SK-N-SH (cell line): ENCODE data around the gene ACO1. TPM values are rescaled to one million over a fixed set of nuclear protein-coding genes. Genes with fewer than 3 reads are reported as not detected.

Experiments
- CTCF ChIA-PET: fragments of 300-600, 350-600 bp; formaldehyde crosslinking; extraction: SDS; loops from one replicate; lab custom pipeline; 2021; lab: Yijun Ruan, JAX
- POLR2A ChIA-PET: fragments of 350-600 bp; sonication (Branson Sonifier 250); formaldehyde crosslinking; extraction: SDS; loops from one replicate; lab custom pipeline; 2020; ENCODE audit warnings: antibody characterized with exemption, inconsistent platforms; lab: Yijun Ruan, JAX
- DNase-seq: peaks from one replicate; pipeline ENCODE4 v3.0.0; 2012
- H2AFZ ChIP-seq: fragments of 200-600 bp; sonication (generic); 2 replicates; pipeline ENCODE4 v1.8.1; 2016; ENCODE audit warnings: antibody characterized with exemption, mild to moderate bottlenecking, low read depth
- H3F3A ChIP-seq: fragments of 200-600 bp; sonication (generic); replicated peaks from 2 replicates; pipeline ENCODE3; 2016; ENCODE audit warnings: antibody characterized with exemption, mild to moderate bottlenecking; ENCODE audit not compliant: insufficient read depth
- H3K27ac ChIP-seq, 2 experiments: fragments of 200-500 bp in 1 of 2; fragments of 200-600 bp in 1 of 2; sonication (Bioruptor generic) in 1 of 2; sonication (generic), shearing (Covaris generic) in 1 of 2; 2 replicates each; pipeline versions ENCODE4 v1.5.1 to v1.6.1; 2014 to 2016; ENCODE audit warnings: low read depth in 2 of 2, inconsistent platforms in 1 of 2, low read length in 1 of 2, mild to moderate bottlenecking in 1 of 2, mixed read lengths in 1 of 2
- H3K27me3 ChIP-seq: fragments of 200-600 bp; sonication (generic), shearing (Covaris generic); 2 replicates; pipeline ENCODE4 v1.6.1; 2016; ENCODE audit warnings: mixed run types; ENCODE audit not compliant: insufficient read depth
- H3K36me3 ChIP-seq, 2 experiments: fragments of 200-500 bp in 1 of 2; fragments of 200-600 bp in 1 of 2; sonication (Bioruptor generic) in 1 of 2; sonication (generic) in 1 of 2; replicated peaks in 1 of 2; 2 replicates each; pipeline versions ENCODE3 to v1.5.1; 2014 to 2016; ENCODE audit warnings: low read length in 1 of 2, mild to moderate bottlenecking in 1 of 2; ENCODE audit not compliant: insufficient read depth in 2 of 2, control insufficient read depth in 1 of 2
- H3K4me1 ChIP-seq, 2 experiments: fragments of 200-500 bp in 1 of 2; fragments of 200-600 bp in 1 of 2; sonication (Bioruptor generic) in 1 of 2; sonication (generic), shearing (Covaris generic) in 1 of 2; 2 replicates each; pipeline versions ENCODE4 v1.5.1 to v1.6.1; 2014 to 2016; ENCODE audit warnings: low read depth in 1 of 2, low read length in 1 of 2, mixed run types in 1 of 2; ENCODE audit not compliant: insufficient read depth in 2 of 2, control insufficient read depth in 1 of 2
- H3K4me2 ChIP-seq: fragments of 200-600 bp; sonication (generic), shearing (Covaris generic); 2 replicates; pipeline ENCODE4 v1.6.1; 2017; ENCODE audit warnings: mixed run types
- H3K4me3 ChIP-seq, 2 experiments: fragments of 200-500 bp in 1 of 2; fragments of 200-600 bp in 1 of 2; sonication (Bioruptor generic) in 1 of 2; sonication (generic), shearing (Covaris generic) in 1 of 2; 2 replicates each; pipeline versions ENCODE4 v1.5.1 to v1.8.1; 2014 to 2016; ENCODE audit warnings: low read depth in 2 of 2, inconsistent platforms in 1 of 2, low read length in 1 of 2, mild to moderate bottlenecking in 1 of 2, mixed read lengths in 1 of 2, moderate library complexity in 1 of 2
- H3K79me2 ChIP-seq: fragments of 200-600 bp; sonication (generic); 2 replicates; pipeline ENCODE4 v1.8.1; 2017; ENCODE audit warnings: mild to moderate bottlenecking; ENCODE audit not compliant: insufficient read depth
- H3K9ac ChIP-seq: fragments of 200-600 bp; sonication (generic); 2 replicates; pipeline ENCODE4 v1.6.1; 2017; ENCODE audit warnings: mixed run types
- H3K9me2 ChIP-seq: fragments of 200-600 bp; sonication (generic); 2 replicates; pipeline ENCODE4 v1.6.1; 2017; ENCODE audit warnings: mixed run types
- H3K9me3 ChIP-seq: fragments of 200-600 bp; sonication (generic); 2 replicates; pipeline ENCODE4 v1.6.1; 2017; ENCODE audit warnings: mixed run types, mild to moderate bottlenecking, moderate library complexity
- H4K20me1 ChIP-seq: fragments of 200-600 bp; sonication (generic); 2 replicates; pipeline ENCODE4 v1.6.1; 2017; ENCODE audit warnings: mild to moderate bottlenecking, mixed run types; ENCODE audit not compliant: insufficient read depth
- CHD2 ChIP-seq: fragments of 150-350 bp; IDR thresholded peaks from 2 replicates; pipeline ENCODE4 v1.6.1; 2018; ENCODE audit warnings: low read length; ENCODE audit not compliant: partially characterized antibody
- CTCF ChIP-seq: fragments of 200-600 bp; sonication (generic); IDR thresholded peaks from 2 replicates; pipeline ENCODE4 v1.6.1; 2017; ENCODE audit warnings: antibody characterized with exemption, mild to moderate bottlenecking, moderate library complexity
- EP300 ChIP-seq, 2 experiments: IDR thresholded peaks; 2 replicates each; pipeline versions ENCODE4 v1.4.0 to v1.6.1; 2012; ENCODE audit warnings: borderline replicate concordance in 1 of 2, low read depth in 1 of 2, low read length in 1 of 2
- FOSL2 ChIP-seq: IDR thresholded peaks from 2 replicates; pipeline ENCODE4 v1.4.0; 2012; ENCODE audit warnings: low read depth, mild to moderate bottlenecking, moderate library complexity, borderline replicate concordance
- FOXJ3 ChIP-seq: sonication (generic); formaldehyde crosslinking; IDR thresholded peaks from 2 replicates; pipeline ENCODE4 v1.5.1; 2020; ENCODE audit warnings: mild to moderate bottlenecking, missing genetic modification reagents
- GATA2 ChIP-seq: sonication (generic); formaldehyde crosslinking; IDR thresholded peaks from 2 replicates; pipeline ENCODE4 v1.5.0; 2020; ENCODE audit warnings: mild to moderate bottlenecking, missing genetic modification reagents
- IRF3 ChIP-seq: fragments of 150-350 bp; IDR thresholded peaks from 2 replicates; pipeline ENCODE4 v1.6.1; 2016; ENCODE audit warnings: mild to moderate bottlenecking, low read depth, low read length
- MEF2A ChIP-seq: IDR thresholded peaks from 2 replicates; pipeline ENCODE4 v1.4.0; 2012; ENCODE audit warnings: low read depth, borderline replicate concordance
- MXI1 ChIP-seq: IDR thresholded peaks from 2 replicates; pipeline ENCODE4 v1.6.1; 2012; ENCODE audit warnings: mild to moderate bottlenecking, low read depth, low read length, improper control_type of control experiment
- NRF1 ChIP-seq: IDR thresholded peaks from 2 replicates; pipeline ENCODE4 v1.6.1; 2012; ENCODE audit warnings: low read depth, mild to moderate bottlenecking, low read length
- POLR2AphosphoS5 ChIP-seq: IDR thresholded peaks from 2 replicates; pipeline ENCODE4 v1.6.1; 2012; ENCODE audit warnings: low read depth, low read length
- RAD21 ChIP-seq: IDR thresholded peaks from 2 replicates; pipeline ENCODE4 v1.6.1; 2012; ENCODE audit warnings: mild to moderate bottlenecking, low read length
- RCOR1 ChIP-seq: fragments of 150-350 bp; IDR thresholded peaks from 2 replicates; pipeline ENCODE4 v1.6.1; 2017; ENCODE audit warnings: antibody characterized with exemption, low read length
- SIN3A ChIP-seq: IDR thresholded peaks from 2 replicates; pipeline ENCODE4 v1.6.1; 2012; ENCODE audit warnings: low read depth, mild to moderate bottlenecking, low read length, moderate library complexity, borderline replicate concordance
- TAF1 ChIP-seq: IDR thresholded peaks from 2 replicates; pipeline ENCODE4 v1.6.1; 2012; ENCODE audit warnings: low read depth, mild to moderate bottlenecking, low read length, moderate library complexity, borderline replicate concordance
- TCF12 ChIP-seq: IDR thresholded peaks from 2 replicates; pipeline ENCODE4 v1.4.0; 2012
- YY1 ChIP-seq: IDR thresholded peaks from 2 replicates; pipeline ENCODE4 v1.4.0; 2012; ENCODE audit warnings: low read depth, mild to moderate bottlenecking
- WGBS: methylation state at CpG from one replicate; pipeline ENCODE4 v1.1.6; 2017; ENCODE audit warnings: low lambda C conversion rate; 5-methylcytosine and 5-hydroxymethylcytosine counted together
- polyA plus RNA-seq, 3 experiments: library from polyadenylated mRNA; depleted of rRNA; stranded (reverse); fragments of >200 nt; gene quantifications; 2 replicates each; pipeline ENCODE4 v1.2.3, GENCODE V29; 2012

The ACO1 gene
- polyA plus RNA-seq, 1 of the 3 experiments (the other 2 are of a cell fraction) = 25.4 TPM

GRCh38 chr9:32441678-32442077, 57.2 kb downstream of the ACO1 start:
- no peaks in the 10 kb centered on the region for H3K79me2 ChIP-seq
- H3F3A ChIP-seq = no peaks in the 10 kb centered on the region
- H3K4me1 ChIP-seq = no peaks in the 10 kb centered on the region
- H3K4me2 ChIP-seq = no peak overlapping the region
- H2AFZ ChIP-seq = no peak overlapping the region
- H3K27ac ChIP-seq = no peak overlapping the region
- H3K9me2 ChIP-seq = no peaks in the 10 kb centered on the region
- no peak overlapping the region for H3K4me3 ChIP-seq
- peaks cover 48 to 64% of the 10 kb centered on the region in 2 experiments for H3K36me3 ChIP-seq
- H3K9ac ChIP-seq = no peak overlapping the region
- no peaks in the 10 kb centered on the region for H3K9me3 ChIP-seq
- POLR2A ChIA-PET = no interaction called here
- WGBS = 91% methylated on average over 2 of the region's 5 CpGs
- no peaks in the 10 kb centered on the region for H3K27me3 ChIP-seq
- TF ChIP-seq EP300 (IDR thresholded peaks at IDR 0.05; ENCODE audit: borderline replicate concordance in 1 of 2, low read depth in 1 of 2, low read length in 1 of 2) = no peak
- TF ChIP-seq NRF1 = no peak
- TF ChIP-seq RCOR1 = no peak
- no peak for TF ChIP-seq MEF2A
- no peak for TF ChIP-seq YY1
- TF ChIP-seq SIN3A = no peak
- no peak for TF ChIP-seq IRF3
- TF ChIP-seq POLR2AphosphoS5 = no peak
- no peak for TF ChIP-seq TAF1
- no peak for TF ChIP-seq CTCF
- no peak for TF ChIP-seq TCF12
- TF ChIP-seq MXI1 = no peak
- TF ChIP-seq, all 33 proteins: peak for 0
- no peak for DNase-seq
- no peaks in the 10 kb centered on the region for H4K20me1 ChIP-seq
- CTCF ChIA-PET = interaction anchor here (1.7 to 16.0 kb wide), 3 partner anchors 10 to 138 kb away, joined by 6 to 200 read pairs (median 15); no protein-coding TSS in a partner anchor

GRCh38 chr9:32442433-32442832, 58.0 kb downstream of the ACO1 start:
- Histone ChIP-seq H3K4me3 (no peak overlapping the region), H3K27me3 (no peaks in the 10 kb centered on the region), H3K9me3 (no peaks in the 10 kb centered on the region), H2AFZ (no peak overlapping the region), H3K4me2 (no peak overlapping the region), H3K36me3 (peaks cover 41 to 63% of the 10 kb centered on the region in 2 experiments), H3K9ac (no peak overlapping the region), H3K4me1 (no peaks in the 10 kb centered on the region), H3K9me2 (no peaks in the 10 kb centered on the region), H3K27ac (no peak overlapping the region), H3K79me2 (no peaks in the 10 kb centered on the region), H4K20me1 (no peaks in the 10 kb centered on the region), H3F3A (no peaks in the 10 kb centered on the region)
- ChIA-PET CTCF (interaction anchor here (1.7 to 16.0 kb wide), 3 partner anchors 10 to 137 kb away, joined by 6 to 200 read pairs (median 15); no protein-coding TSS in a partner anchor), POLR2A (no interaction called here)
- TF ChIP-seq EP300 (IDR thresholded peaks at IDR 0.05; ENCODE audit: borderline replicate concordance in 1 of 2, low read depth in 1 of 2, low read length in 1 of 2) = no peak
- no peak for TF ChIP-seq RAD21
- TF ChIP-seq CHD2 = no peak
- no peak for TF ChIP-seq FOSL2
- TF ChIP-seq FOXJ3 (CRISPR knock-in tag) = no peak
- TF ChIP-seq TAF1 = no peak
- no peak for TF ChIP-seq SIN3A
- no peak for TF ChIP-seq GATA2 (CRISPR knock-in tag)
- DNase-seq = no peak
